ENCODE results near the gene COPZ2. TPM values are rescaled to one million over a fixed set of nuclear protein-coding genes. Genes with fewer than 3 reads are reported as not detected.

The COPZ2 gene
- total and polyA plus RNA-seq, 9 of the 15 experiments (the other 6 are each of a cell fraction or from before 2014, with no cell fraction given), result 0.22 to 0.49 TPM; not detected in 7

GRCh38 chr17:48026502-48027321 is 10.9 kb downstream of the COPZ2 start (continued):
- TF ChIP-seq MGA (IDR thresholded peaks at IDR 0.05), result no peak
- TF ChIP-seq PHB2 (IDR thresholded peaks at IDR 0.05; ENCODE audit: low read depth), result no peak
- no peak for TF ChIP-seq ZNF77 (CRISPR knock-in tag; IDR thresholded peaks at IDR 0.05)
- TF ChIP-seq EGR1 (conservative IDR thresholded peaks at IDR 0.05), result peak; percentile 75
- TF ChIP-seq CGGBP1 (CRISPR knock-in tag; IDR thresholded peaks at IDR 0.05), result no peak
- no peak for TF ChIP-seq AFF1 (IDR thresholded peaks at IDR 0.05; ENCODE audit: low read depth in 1 of 2, partially characterized antibody in 2 of 2)
- TF ChIP-seq MAFK (IDR thresholded peaks at IDR 0.05; ENCODE audit: low read length), result no peak
- no peak for TF ChIP-seq DMBX1 (CRISPR knock-in tag; IDR thresholded peaks at IDR 0.05; ENCODE audit: borderline replicate concordance)
- no peak for TF ChIP-seq CBX1 (IDR thresholded peaks at IDR 0.05; ENCODE audit: low read depth)
- TF ChIP-seq NCOA6 (IDR thresholded peaks at IDR 0.05), result no peak
- TF ChIP-seq ARID1B (IDR thresholded peaks at IDR 0.05), result peak; percentile 25; the same call in 1 of the 2 replicates

All from K562 (cell line).